ENCODE results near the gene EYS.

Gene EYS

GRCh38 chr6:64889144-64889543 lies 817.9 kb downstream of the EYS start:
- no peak for ATAC-seq (replicated peaks; ENCODE audit: extremely low read depth, poor library complexity, severe bottlenecking)
- H3K27ac Mint-ChIP-seq (ENCODE audit: low read depth), result no peak overlapping the region
- H3K4me3 Mint-ChIP-seq, result no peak overlapping the region
- H3K4me1 Mint-ChIP-seq, result no peaks in the 10 kb centered on the region
- no peaks in the 10 kb centered on the region for H3K27me3 Mint-ChIP-seq
- no peaks in the 10 kb centered on the region for H3K36me3 Mint-ChIP-seq (ENCODE audit: insufficient read depth)
- peaks cover 6% of the 10 kb centered on the region for H3K9me3 Mint-ChIP-seq
- no peak for DNase-seq (ENCODE audit: low spot score in 2 of 2)

- ATAC-seq (replicated peaks; ENCODE audit: extremely low read depth, poor library complexity, severe bottlenecking) (no peak), DNase-seq (ENCODE audit: low spot score in 2 of 2) (no peak)
- Mint-ChIP-seq H3K4me3 (no peak overlapping the region), H3K27ac (ENCODE audit: low read depth) (no peak overlapping the region), H3K36me3 (ENCODE audit: insufficient read depth) (no peaks in the 10 kb centered on the region), H3K27me3 (no peaks in the 10 kb centered on the region), H3K9me3 (peaks cover 30% of the 10 kb centered on the region), H3K4me1 (no peaks in the 10 kb centered on the region)
Observed at GRCh38 chr6:64874776-64875175, 832.2 kb downstream of the EYS start.

DNA sequence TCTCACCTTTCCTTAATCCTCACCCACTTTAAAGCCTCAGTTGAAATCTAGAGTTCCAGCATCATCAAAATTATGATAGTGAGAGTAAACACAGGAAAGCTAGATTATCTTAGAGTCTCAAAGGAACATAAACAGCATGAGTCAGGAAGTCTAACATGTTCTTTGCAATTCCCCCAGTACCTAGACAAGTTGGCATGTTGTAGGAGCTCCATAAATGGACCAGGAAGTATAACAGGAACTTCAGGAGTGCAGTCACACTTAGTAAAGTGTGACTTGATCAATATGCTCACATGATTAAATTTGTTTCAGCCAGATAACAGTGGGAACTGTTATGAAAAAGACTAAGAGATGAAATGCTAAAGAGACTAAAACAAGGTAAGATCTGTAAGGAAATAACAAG lies 834.4 kb downstream of the EYS start:
- no peaks in the 10 kb centered on the region for H3K27me3 Mint-ChIP-seq
- no peak for ATAC-seq (replicated peaks; ENCODE audit: extremely low read depth, poor library complexity, severe bottlenecking)

GRCh38 chr6:64861039-64861651 lies 845.9 kb downstream of the EYS start:
- DNase-seq (ENCODE audit: low spot score in 2 of 2), result no peak
- no peak for ATAC-seq (replicated peaks; ENCODE audit: extremely low read depth, poor library complexity, severe bottlenecking)
- H3K4me1 Mint-ChIP-seq, result no peaks in the 10 kb centered on the region
- H3K27me3 Mint-ChIP-seq, result no peaks in the 10 kb centered on the region
- H3K4me3 Mint-ChIP-seq, result no peak overlapping the region
- H3K27ac Mint-ChIP-seq (ENCODE audit: low read depth), result no peak overlapping the region
- H3K36me3 Mint-ChIP-seq (ENCODE audit: insufficient read depth), result no peaks in the 10 kb centered on the region
- peaks cover 16% of the 10 kb centered on the region for H3K9me3 Mint-ChIP-seq

More for the DNA sequence above, 834.4 kb downstream of the EYS start:
- H3K9me3 Mint-ChIP-seq, result peaks cover 30% of the 10 kb centered on the region
- H3K4me1 Mint-ChIP-seq, result no peaks in the 10 kb centered on the region
- H3K4me3 Mint-ChIP-seq, result no peak overlapping the region
- DNase-seq (ENCODE audit: low spot score in 2 of 2), result no peak
- H3K36me3 Mint-ChIP-seq (ENCODE audit: insufficient read depth), result no peaks in the 10 kb centered on the region
- H3K27ac Mint-ChIP-seq (ENCODE audit: low read depth), result no peak overlapping the region

DNA sequence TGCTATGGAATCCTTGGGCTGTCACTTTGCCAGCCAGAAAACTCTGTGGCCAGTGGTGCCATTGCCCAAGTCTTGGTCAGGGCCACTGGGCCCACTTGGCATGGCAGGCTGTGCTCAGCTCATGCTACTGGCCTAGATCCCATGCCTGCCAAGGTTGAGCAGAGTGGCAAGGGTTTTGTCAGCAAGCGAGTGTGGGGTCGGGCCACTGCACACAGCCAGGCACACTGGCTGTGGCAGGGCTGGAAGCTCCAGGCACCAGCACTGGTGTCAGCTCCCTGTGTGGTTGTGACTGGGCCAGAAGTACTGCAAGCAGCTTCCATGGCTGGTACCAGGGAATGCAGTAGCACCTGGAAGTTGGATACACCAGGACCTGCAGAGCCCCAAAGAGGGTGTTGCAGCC lies 846.8 kb downstream of the EYS start:
- H3K27me3 Mint-ChIP-seq, result no peaks in the 10 kb centered on the region

GRCh38 chr6:64850121-64850520 lies 856.9 kb downstream of the EYS start:
- no peaks in the 10 kb centered on the region for H3K27me3 Mint-ChIP-seq
- peaks cover 2% of the 10 kb centered on the region for H3K36me3 Mint-ChIP-seq (ENCODE audit: insufficient read depth)
- H3K4me1 Mint-ChIP-seq, result no peaks in the 10 kb centered on the region
- H3K4me3 Mint-ChIP-seq, result no peak overlapping the region
- no peak for DNase-seq (ENCODE audit: low spot score in 2 of 2)
- H3K9me3 Mint-ChIP-seq, result peaks cover 38% of the 10 kb centered on the region
- no peak for ATAC-seq (replicated peaks; ENCODE audit: extremely low read depth, poor library complexity, severe bottlenecking)
- no peak overlapping the region for H3K27ac Mint-ChIP-seq (ENCODE audit: low read depth)

More for the DNA sequence above, 846.8 kb downstream of the EYS start:
- no peak overlapping the region for H3K4me3 Mint-ChIP-seq
- H3K9me3 Mint-ChIP-seq, result peaks cover 23% of the 10 kb centered on the region
- H3K36me3 Mint-ChIP-seq (ENCODE audit: insufficient read depth), result no peaks in the 10 kb centered on the region
- ATAC-seq (replicated peaks; ENCODE audit: extremely low read depth, poor library complexity, severe bottlenecking), result no peak
- no peak overlapping the region for H3K27ac Mint-ChIP-seq (ENCODE audit: low read depth)
- DNase-seq (ENCODE audit: low spot score in 2 of 2), result no peak
- no peaks in the 10 kb centered on the region for H3K4me1 Mint-ChIP-seq

DNA sequence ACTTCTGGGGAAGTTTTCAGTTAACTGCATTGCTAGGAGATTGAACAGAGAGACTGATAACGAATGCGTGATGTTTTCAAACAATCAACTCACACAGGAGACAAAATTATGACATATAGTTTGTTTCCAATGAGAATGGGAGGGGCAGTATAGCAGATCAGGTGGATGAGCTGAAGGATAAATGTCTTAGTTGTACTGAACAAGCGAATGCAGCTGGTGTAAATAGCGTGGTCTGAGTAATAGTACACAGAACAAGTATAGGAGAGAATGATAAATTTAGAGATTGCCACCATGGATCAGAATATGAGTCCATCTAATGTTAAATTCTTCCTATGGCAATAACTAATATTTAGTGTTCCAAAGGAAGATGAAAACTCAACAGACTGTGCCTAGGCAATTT lies 858.6 kb downstream of the EYS start:
- H3K4me3 Mint-ChIP-seq, result no peak overlapping the region
- ATAC-seq (replicated peaks; ENCODE audit: extremely low read depth, poor library complexity, severe bottlenecking) (no peak), DNase-seq (ENCODE audit: low spot score in 2 of 2) (no peak)
- peaks cover 2% of the 10 kb centered on the region for H3K36me3 Mint-ChIP-seq (ENCODE audit: insufficient read depth)
- H3K9me3 Mint-ChIP-seq, result peaks cover 35% of the 10 kb centered on the region
- H3K27ac Mint-ChIP-seq (ENCODE audit: low read depth), result no peak overlapping the region
- H3K4me1 Mint-ChIP-seq, result no peaks in the 10 kb centered on the region
- H3K27me3 Mint-ChIP-seq, result no peaks in the 10 kb centered on the region

DNA sequence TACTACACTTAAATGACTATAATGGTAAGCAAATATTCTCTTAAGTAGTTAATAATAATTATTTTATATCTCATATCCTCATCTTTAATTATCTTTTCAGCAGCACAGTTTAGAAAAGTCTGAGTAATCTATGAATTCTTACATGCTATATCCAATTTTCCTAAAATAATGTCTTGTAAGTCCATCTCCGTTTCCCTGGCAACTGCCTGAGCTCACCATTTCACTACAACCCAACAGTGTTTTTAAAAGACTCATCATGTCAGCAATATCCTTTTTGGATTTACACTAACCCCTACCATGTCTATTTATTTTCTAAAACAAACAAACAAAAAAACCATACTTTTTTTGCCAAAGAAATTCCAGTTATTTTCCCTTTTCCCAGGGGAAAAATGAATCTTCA lies 859.6 kb downstream of the EYS start:
- Mint-ChIP-seq H3K36me3 (ENCODE audit: insufficient read depth) (peaks cover 2% of the 10 kb centered on the region), H3K27me3 (no peaks in the 10 kb centered on the region), H3K27ac (ENCODE audit: low read depth) (no peak overlapping the region), H3K9me3 (peaks cover 36% of the 10 kb centered on the region), H3K4me1 (no peaks in the 10 kb centered on the region), H3K4me3 (no peak overlapping the region)
- no peak for ATAC-seq (replicated peaks; ENCODE audit: extremely low read depth, poor library complexity, severe bottlenecking)
- no peak for DNase-seq (ENCODE audit: low spot score in 2 of 2)

DNA sequence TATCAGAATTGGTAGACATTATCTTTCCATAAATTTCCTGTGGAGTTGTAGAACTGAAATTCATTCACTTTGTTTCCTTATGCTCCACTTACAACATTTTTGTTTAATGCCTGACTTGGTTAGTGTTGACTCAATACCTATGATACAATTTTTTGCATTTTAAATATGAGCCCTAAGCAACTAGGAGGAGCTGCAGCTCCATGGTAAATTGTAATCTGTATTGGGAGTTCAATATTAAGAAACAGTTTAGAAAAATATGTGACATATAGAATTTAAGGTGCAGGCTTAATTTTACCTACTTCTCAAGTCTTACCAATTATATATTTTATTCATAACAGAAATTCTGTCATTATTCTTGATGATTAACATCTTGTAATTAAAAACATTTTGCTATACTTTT lies 868.3 kb downstream of the EYS start:
- ATAC-seq (replicated peaks; ENCODE audit: extremely low read depth, poor library complexity, severe bottlenecking) (no peak), DNase-seq (ENCODE audit: low spot score in 2 of 2) (no peak)
- no peaks in the 10 kb centered on the region for H3K36me3 Mint-ChIP-seq (ENCODE audit: insufficient read depth)
- H3K27me3 Mint-ChIP-seq, result no peaks in the 10 kb centered on the region
- H3K4me3 Mint-ChIP-seq, result no peak overlapping the region
- H3K9me3 Mint-ChIP-seq, result peaks cover 13% of the 10 kb centered on the region
- H3K4me1 Mint-ChIP-seq, result no peaks in the 10 kb centered on the region
- no peak overlapping the region for H3K27ac Mint-ChIP-seq (ENCODE audit: low read depth)

- no peak overlapping the region for H3K27ac Mint-ChIP-seq (ENCODE audit: low read depth)
Observed at GRCh38 chr6:64831680-64832079, 875.3 kb downstream of the EYS start.

DNA sequence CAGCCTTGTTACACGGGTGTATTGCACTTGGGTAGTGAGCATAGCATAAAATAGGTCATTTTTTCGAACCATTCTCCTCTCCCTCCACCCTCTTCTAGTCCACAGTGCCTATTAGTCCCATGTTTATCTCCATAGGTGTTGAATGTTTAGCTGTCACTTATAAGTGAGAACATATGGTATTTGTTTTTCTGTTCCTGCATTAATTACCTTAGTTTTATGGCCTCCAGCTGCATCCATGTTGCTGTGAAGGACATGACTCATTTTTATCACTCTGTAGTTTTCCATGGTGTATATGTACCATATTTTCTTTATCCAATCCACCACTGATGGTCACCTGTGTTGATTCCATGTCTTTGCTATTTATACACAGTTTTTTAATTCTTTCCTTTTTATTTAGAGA lies 889.5 kb downstream of the EYS start:
- DNase-seq (ENCODE audit: low spot score in 2 of 2) (no peak), ATAC-seq (replicated peaks; ENCODE audit: extremely low read depth, poor library complexity, severe bottlenecking) (no peak)
- Mint-ChIP-seq H3K4me1 (no peaks in the 10 kb centered on the region), H3K9me3 (peaks cover 5% of the 10 kb centered on the region), H3K27ac (ENCODE audit: low read depth) (no peak overlapping the region), H3K36me3 (ENCODE audit: insufficient read depth) (no peaks in the 10 kb centered on the region), H3K27me3 (no peaks in the 10 kb centered on the region), H3K4me3 (no peak overlapping the region)

More at GRCh38 chr6:64831680-64832079, 875.3 kb downstream of the EYS start:
- Mint-ChIP-seq H3K4me1 (no peaks in the 10 kb centered on the region), H3K4me3 (no peak overlapping the region), H3K27me3 (no peaks in the 10 kb centered on the region), H3K9me3 (peaks cover 10% of the 10 kb centered on the region), H3K36me3 (ENCODE audit: insufficient read depth) (no peaks in the 10 kb centered on the region)
- no peak for DNase-seq (ENCODE audit: low spot score in 2 of 2)
- ATAC-seq (replicated peaks; ENCODE audit: extremely low read depth, poor library complexity, severe bottlenecking), result no peak

GRCh38 chr6:64815718-64816117 lies 891.3 kb downstream of the EYS start:
- peaks cover 5% of the 10 kb centered on the region for H3K9me3 Mint-ChIP-seq
- no peaks in the 10 kb centered on the region for H3K27me3 Mint-ChIP-seq
- H3K4me1 Mint-ChIP-seq, result no peaks in the 10 kb centered on the region
- ATAC-seq (replicated peaks; ENCODE audit: extremely low read depth, poor library complexity, severe bottlenecking) (no peak), DNase-seq (ENCODE audit: low spot score in 2 of 2) (no peak)
- no peak overlapping the region for H3K4me3 Mint-ChIP-seq
- no peak overlapping the region for H3K27ac Mint-ChIP-seq (ENCODE audit: low read depth)
- no peaks in the 10 kb centered on the region for H3K36me3 Mint-ChIP-seq (ENCODE audit: insufficient read depth)

- Mint-ChIP-seq H3K4me1 (no peaks in the 10 kb centered on the region), H3K9me3 (no peaks in the 10 kb centered on the region), H3K27me3 (no peaks in the 10 kb centered on the region), H3K4me3 (no peak overlapping the region), H3K36me3 (ENCODE audit: insufficient read depth) (no peaks in the 10 kb centered on the region), H3K27ac (ENCODE audit: low read depth) (no peak overlapping the region)
- ATAC-seq (replicated peaks; ENCODE audit: extremely low read depth, poor library complexity, severe bottlenecking) (no peak), DNase-seq (ENCODE audit: low spot score in 2 of 2) (no peak)
Observed at GRCh38 chr6:64812138-64812537, 894.9 kb downstream of the EYS start.

- H3K27ac Mint-ChIP-seq (ENCODE audit: low read depth), result no peak overlapping the region
- H3K27me3 Mint-ChIP-seq, result no peaks in the 10 kb centered on the region
- H3K9me3 Mint-ChIP-seq, result no peaks in the 10 kb centered on the region
- H3K4me1 Mint-ChIP-seq, result no peaks in the 10 kb centered on the region
- DNase-seq (ENCODE audit: low spot score in 2 of 2), result no peak
- no peaks in the 10 kb centered on the region for H3K36me3 Mint-ChIP-seq (ENCODE audit: insufficient read depth)
- H3K4me3 Mint-ChIP-seq, result no peak overlapping the region
- no peak for ATAC-seq (replicated peaks; ENCODE audit: extremely low read depth, poor library complexity, severe bottlenecking)
Observed at GRCh38 chr6:64811119-64811518, 895.9 kb downstream of the EYS start.
